ENCODE results near the gene CRIP1.

DNA sequence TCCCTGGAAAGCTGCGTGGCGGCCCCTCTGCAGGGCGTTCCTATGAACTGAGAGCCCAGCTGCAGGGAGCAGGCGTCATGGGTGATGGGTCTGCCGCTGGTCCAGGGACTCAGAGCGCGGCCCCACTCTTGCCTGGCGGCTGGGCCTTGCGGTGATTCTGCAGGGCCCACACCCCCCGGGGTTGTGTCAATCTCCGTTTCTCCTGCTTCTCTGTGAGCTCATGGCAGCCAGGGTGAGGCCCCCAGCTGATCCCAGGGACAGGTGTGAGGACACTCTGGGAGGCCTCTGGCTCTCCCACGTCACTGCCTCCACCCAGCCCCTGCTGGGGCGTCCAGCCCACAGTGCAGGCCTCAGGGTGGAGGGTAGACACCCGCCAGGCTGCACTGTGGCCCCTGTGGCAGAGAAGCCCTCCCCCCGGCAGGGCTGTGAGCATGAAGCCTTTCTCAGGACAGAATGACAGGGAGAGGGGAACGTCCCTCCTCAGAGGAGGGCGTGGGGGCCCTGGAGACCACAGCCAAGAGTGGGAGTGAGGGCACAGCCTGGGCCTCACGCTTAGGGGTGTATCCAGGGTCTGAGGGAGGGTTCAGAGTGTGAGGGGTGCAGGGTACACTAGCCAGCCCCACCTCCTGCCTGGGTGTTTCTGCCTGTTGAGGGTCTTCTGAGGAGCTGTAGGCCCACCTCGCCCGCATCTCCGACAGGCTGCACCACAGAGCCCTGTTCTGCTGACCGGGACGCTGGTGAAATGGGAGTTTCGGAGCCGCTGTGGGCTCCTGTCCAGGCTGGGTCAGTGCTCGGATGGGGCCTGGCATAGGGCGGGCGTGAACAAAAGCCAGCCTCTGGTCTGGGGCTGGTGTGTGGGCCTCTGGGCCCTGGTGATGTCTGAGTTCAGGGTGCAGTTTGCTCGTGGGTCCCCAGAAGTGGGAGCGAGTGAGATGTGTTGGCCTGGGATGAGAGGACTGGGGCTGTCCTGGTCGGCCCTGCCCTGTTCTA is 38.7 kb upstream of the CRIP1 start:
- TF ChIP-seq EZH2 (IDR thresholded peaks at IDR 0.05; ENCODE audit: low read depth, unreplicated experiment), result no peak
- TF ChIP-seq POLR2AphosphoS5 (IDR thresholded peaks at IDR 0.05; ENCODE audit: low read depth), result no peak
- TF ChIP-seq, protein P1, sequence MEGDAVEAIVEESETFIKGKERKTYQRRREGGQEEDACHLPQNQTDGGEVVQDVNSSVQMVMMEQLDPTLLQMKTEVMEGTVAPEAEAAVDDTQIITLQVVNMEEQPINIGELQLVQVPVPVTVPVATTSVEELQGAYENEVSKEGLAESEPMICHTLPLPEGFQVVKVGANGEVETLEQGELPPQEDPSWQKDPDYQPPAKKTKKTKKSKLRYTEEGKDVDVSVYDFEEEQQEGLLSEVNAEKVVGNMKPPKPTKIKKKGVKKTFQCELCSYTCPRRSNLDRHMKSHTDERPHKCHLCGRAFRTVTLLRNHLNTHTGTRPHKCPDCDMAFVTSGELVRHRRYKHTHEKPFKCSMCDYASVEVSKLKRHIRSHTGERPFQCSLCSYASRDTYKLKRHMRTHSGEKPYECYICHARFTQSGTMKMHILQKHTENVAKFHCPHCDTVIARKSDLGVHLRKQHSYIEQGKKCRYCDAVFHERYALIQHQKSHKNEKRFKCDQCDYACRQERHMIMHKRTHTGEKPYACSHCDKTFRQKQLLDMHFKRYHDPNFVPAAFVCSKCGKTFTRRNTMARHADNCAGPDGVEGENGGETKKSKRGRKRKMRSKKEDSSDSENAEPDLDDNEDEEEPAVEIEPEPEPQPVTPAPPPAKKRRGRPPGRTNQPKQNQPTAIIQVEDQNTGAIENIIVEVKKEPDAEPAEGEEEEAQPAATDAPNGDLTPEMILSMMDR (conservative IDR thresholded peaks at IDR 0.05; ENCODE audit: low read depth in 2 of 2), result no peak
- no peak for TF ChIP-seq EZH2phosphoT487 (IDR thresholded peaks at IDR 0.05; ENCODE audit: unreplicated experiment)
- TF ChIP-seq, protein P2, sequence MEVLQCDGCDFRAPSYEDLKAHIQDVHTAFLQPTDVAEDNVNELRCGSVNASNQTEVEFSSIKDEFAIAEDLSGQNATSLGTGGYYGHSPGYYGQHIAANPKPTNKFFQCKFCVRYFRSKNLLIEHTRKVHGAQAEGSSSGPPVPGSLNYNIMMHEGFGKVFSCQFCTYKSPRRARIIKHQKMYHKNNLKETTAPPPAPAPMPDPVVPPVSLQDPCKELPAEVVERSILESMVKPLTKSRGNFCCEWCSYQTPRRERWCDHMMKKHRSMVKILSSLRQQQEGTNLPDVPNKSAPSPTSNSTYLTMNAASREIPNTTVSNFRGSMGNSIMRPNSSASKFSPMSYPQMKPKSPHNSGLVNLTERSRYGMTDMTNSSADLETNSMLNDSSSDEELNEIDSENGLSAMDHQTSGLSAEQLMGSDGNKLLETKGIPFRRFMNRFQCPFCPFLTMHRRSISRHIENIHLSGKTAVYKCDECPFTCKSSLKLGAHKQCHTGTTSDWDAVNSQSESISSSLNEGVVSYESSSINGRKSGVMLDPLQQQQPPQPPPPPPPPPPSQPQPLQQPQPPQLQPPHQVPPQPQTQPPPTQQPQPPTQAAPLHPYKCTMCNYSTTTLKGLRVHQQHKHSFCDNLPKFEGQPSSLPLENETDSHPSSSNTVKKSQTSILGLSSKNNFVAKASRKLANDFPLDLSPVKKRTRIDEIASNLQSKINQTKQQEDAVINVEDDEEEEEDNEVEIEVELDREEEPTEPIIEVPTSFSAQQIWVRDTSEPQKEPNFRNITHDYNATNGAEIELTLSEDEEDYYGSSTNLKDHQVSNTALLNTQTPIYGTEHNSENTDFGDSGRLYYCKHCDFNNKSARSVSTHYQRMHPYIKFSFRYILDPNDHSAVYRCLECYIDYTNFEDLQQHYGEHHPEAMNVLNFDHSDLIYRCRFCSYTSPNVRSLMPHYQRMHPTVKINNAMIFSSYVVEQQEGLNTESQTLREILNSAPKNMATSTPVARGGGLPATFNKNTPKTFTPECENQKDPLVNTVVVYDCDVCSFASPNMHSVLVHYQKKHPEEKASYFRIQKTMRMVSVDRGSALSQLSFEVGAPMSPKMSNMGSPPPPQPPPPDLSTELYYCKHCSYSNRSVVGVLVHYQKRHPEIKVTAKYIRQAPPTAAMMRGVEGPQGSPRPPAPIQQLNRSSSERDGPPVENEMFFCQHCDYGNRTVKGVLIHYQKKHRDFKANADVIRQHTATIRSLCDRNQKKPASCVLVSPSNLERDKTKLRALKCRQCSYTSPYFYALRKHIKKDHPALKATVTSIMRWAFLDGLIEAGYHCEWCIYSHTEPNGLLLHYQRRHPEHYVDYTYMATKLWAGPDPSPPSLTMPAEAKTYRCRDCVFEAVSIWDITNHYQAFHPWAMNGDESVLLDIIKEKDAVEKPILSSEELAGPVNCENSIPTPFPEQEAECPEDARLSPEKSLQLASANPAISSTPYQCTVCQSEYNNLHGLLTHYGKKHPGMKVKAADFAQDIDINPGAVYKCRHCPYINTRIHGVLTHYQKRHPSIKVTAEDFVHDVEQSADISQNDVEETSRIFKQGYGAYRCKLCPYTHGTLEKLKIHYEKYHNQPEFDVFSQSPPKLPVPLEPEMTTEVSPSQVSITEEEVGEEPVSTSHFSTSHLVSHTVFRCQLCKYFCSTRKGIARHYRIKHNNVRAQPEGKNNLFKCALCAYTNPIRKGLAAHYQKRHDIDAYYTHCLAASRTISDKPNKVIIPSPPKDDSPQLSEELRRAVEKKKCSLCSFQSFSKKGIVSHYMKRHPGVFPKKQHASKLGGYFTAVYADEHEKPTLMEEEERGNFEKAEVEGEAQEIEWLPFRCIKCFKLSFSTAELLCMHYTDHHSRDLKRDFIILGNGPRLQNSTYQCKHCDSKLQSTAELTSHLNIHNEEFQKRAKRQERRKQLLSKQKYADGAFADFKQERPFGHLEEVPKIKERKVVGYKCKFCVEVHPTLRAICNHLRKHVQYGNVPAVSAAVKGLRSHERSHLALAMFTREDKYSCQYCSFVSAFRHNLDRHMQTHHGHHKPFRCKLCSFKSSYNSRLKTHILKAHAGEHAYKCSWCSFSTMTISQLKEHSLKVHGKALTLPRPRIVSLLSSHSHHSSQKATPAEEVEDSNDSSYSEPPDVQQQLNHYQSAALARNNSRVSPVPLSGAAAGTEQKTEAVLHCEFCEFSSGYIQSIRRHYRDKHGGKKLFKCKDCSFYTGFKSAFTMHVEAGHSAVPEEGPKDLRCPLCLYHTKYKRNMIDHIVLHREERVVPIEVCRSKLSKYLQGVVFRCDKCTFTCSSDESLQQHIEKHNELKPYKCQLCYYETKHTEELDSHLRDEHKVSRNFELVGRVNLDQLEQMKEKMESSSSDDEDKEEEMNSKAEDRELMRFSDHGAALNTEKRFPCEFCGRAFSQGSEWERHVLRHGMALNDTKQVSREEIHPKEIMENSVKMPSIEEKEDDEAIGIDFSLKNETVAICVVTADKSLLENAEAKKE (CRISPR knock-in tag; IDR thresholded peaks at IDR 0.05), result no peak
- TF ChIP-seq, protein P3, sequence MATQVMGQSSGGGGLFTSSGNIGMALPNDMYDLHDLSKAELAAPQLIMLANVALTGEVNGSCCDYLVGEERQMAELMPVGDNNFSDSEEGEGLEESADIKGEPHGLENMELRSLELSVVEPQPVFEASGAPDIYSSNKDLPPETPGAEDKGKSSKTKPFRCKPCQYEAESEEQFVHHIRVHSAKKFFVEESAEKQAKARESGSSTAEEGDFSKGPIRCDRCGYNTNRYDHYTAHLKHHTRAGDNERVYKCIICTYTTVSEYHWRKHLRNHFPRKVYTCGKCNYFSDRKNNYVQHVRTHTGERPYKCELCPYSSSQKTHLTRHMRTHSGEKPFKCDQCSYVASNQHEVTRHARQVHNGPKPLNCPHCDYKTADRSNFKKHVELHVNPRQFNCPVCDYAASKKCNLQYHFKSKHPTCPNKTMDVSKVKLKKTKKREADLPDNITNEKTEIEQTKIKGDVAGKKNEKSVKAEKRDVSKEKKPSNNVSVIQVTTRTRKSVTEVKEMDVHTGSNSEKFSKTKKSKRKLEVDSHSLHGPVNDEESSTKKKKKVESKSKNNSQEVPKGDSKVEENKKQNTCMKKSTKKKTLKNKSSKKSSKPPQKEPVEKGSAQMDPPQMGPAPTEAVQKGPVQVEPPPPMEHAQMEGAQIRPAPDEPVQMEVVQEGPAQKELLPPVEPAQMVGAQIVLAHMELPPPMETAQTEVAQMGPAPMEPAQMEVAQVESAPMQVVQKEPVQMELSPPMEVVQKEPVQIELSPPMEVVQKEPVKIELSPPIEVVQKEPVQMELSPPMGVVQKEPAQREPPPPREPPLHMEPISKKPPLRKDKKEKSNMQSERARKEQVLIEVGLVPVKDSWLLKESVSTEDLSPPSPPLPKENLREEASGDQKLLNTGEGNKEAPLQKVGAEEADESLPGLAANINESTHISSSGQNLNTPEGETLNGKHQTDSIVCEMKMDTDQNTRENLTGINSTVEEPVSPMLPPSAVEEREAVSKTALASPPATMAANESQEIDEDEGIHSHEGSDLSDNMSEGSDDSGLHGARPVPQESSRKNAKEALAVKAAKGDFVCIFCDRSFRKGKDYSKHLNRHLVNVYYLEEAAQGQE (IDR thresholded peaks at IDR 0.05; ENCODE audit: unreplicated experiment), result no peak
- TF ChIP-seq STAT1 (IDR thresholded peaks at IDR 0.05; ENCODE audit: unreplicated experiment), result no peak
- TF ChIP-seq, protein P4, sequence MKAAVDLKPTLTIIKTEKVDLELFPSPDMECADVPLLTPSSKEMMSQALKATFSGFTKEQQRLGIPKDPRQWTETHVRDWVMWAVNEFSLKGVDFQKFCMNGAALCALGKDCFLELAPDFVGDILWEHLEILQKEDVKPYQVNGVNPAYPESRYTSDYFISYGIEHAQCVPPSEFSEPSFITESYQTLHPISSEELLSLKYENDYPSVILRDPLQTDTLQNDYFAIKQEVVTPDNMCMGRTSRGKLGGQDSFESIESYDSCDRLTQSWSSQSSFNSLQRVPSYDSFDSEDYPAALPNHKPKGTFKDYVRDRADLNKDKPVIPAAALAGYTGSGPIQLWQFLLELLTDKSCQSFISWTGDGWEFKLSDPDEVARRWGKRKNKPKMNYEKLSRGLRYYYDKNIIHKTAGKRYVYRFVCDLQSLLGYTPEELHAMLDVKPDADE (IDR thresholded peaks at IDR 0.05), result no peak
- no peak for TF ChIP-seq JUNB (IDR thresholded peaks at IDR 0.05; ENCODE audit: unreplicated experiment)
- no peak for TF ChIP-seq ZNF331 (CRISPR knock-in tag; IDR thresholded peaks at IDR 0.05; ENCODE audit: low read depth)

Data from GM23338 (cell line).